H9 (cell line): ENCODE results near the gene USH2A. TPM values are rescaled to one million over a fixed set of nuclear protein-coding genes. Genes with fewer than 3 reads are reported as not detected.

Experiments used
- DNase-seq: peaks from one replicate; pipeline ENCODE4 v3.0.0-alpha.2; 2017
- H2AFZ ChIP-seq: one replicate; pipeline ENCODE4 v1.6.1; 2013; ENCODE audit warnings: mild to moderate bottlenecking, low read length, control low read depth, moderate library complexity
- H2AK5ac ChIP-seq: 2 replicates; pipeline ENCODE4 v1.6.1; 2013; ENCODE audit warnings: low read length, control low read depth, mixed read lengths; ENCODE audit not compliant: insufficient read length
- H2BK120ac ChIP-seq: one replicate; pipeline ENCODE4 v1.6.1; 2013; ENCODE audit warnings: low read depth, mild to moderate bottlenecking, low read length, control low read depth, inconsistent platforms; ENCODE audit not compliant: poor library complexity, severe bottlenecking
- H2BK12ac ChIP-seq: 2 replicates; pipeline ENCODE4 v1.6.1; 2013; ENCODE audit warnings: low read length, control low read depth, mixed read lengths, low read depth; ENCODE audit not compliant: insufficient read length
- H2BK15ac ChIP-seq: 2 replicates; pipeline ENCODE4 v1.6.1; 2013; ENCODE audit warnings: low read depth, low read length, control low read depth
- H2BK20ac ChIP-seq: one replicate; pipeline ENCODE4 v1.6.1; 2013; ENCODE audit warnings: low read depth, mild to moderate bottlenecking, low read length, control low read depth, inconsistent platforms; ENCODE audit not compliant: poor library complexity, severe bottlenecking
- H2BK5ac ChIP-seq: 2 replicates; pipeline ENCODE4 v1.6.1; 2013; ENCODE audit warnings: low read length, control low read depth, mixed read lengths; ENCODE audit not compliant: insufficient read length
- H3K14ac ChIP-seq: 2 replicates; pipeline ENCODE4 v1.6.1; 2013; ENCODE audit warnings: low read length, control low read depth; ENCODE audit not compliant: insufficient read depth
- H3K18ac ChIP-seq: 2 replicates; pipeline ENCODE4 v1.6.1; 2013; ENCODE audit warnings: low read depth, mild to moderate bottlenecking, mixed read lengths, low read length, control low read depth; ENCODE audit not compliant: insufficient read length
- H3K23ac ChIP-seq: 2 replicates; pipeline ENCODE4 v1.6.1; 2013; ENCODE audit warnings: low read length, control low read depth, mixed read lengths, low read depth; ENCODE audit not compliant: insufficient read length
- H3K23me2 ChIP-seq: 2 replicates; pipeline ENCODE4 v1.6.1; 2013; ENCODE audit warnings: low read depth, mild to moderate bottlenecking, mixed read lengths, low read length, control low read depth; ENCODE audit not compliant: insufficient read length, poor library complexity, severe bottlenecking
- H3K27ac ChIP-seq: 2 replicates; pipeline ENCODE4 v1.5.1; 2013; ENCODE audit warnings: low read length, control low read depth, mixed read lengths, low read depth; ENCODE audit not compliant: insufficient read length
- H3K27me3 ChIP-seq: 2 replicates; pipeline ENCODE4 v1.6.1; 2013; ENCODE audit warnings: low read length, control low read depth, inconsistent platforms; ENCODE audit not compliant: insufficient read depth
- H3K4ac ChIP-seq: 2 replicates; pipeline ENCODE4 v1.6.1; 2013; ENCODE audit warnings: low read depth, mild to moderate bottlenecking, control low read depth, inconsistent platforms, low read length, moderate library complexity
- H3K4me1 ChIP-seq: 2 replicates; pipeline ENCODE4 v1.6.1; 2013; ENCODE audit warnings: low read length, control low read depth, inconsistent platforms; ENCODE audit not compliant: insufficient read depth
- H3K4me2 ChIP-seq: 2 replicates; pipeline ENCODE4 v1.6.1; 2013; ENCODE audit warnings: low read length, control low read depth, mixed read lengths; ENCODE audit not compliant: insufficient read length, insufficient read depth
- H3K56ac ChIP-seq: 2 replicates; pipeline ENCODE4 v1.6.1; 2013; ENCODE audit warnings: low read depth, mild to moderate bottlenecking, mixed read lengths, low read length, control low read depth; ENCODE audit not compliant: insufficient read length
- H3K79me1 ChIP-seq: 2 replicates; pipeline ENCODE4 v1.6.1; 2013; ENCODE audit warnings: low read depth, mild to moderate bottlenecking, moderate library complexity, low read length, control low read depth, inconsistent platforms; ENCODE audit not compliant: insufficient read depth, poor library complexity, severe bottlenecking
- H3K79me2 ChIP-seq: 2 replicates; pipeline ENCODE4 v1.6.1; 2013; ENCODE audit warnings: low read length, control low read depth, inconsistent platforms; ENCODE audit not compliant: insufficient read depth
- H3K9ac ChIP-seq: 2 replicates; pipeline ENCODE4 v1.6.1; 2013; ENCODE audit warnings: low read length, control low read depth, mixed read lengths; ENCODE audit not compliant: insufficient read length; ENCODE audit errors: extremely low read depth
- H3K9me3 ChIP-seq: one replicate; pipeline ENCODE4 v1.6.1; 2013; ENCODE audit warnings: low read depth, low read length, inconsistent platforms; ENCODE audit not compliant: control insufficient read depth
- H3T11ph ChIP-seq: one replicate; pipeline ENCODE4 v1.6.1; 2013; ENCODE audit warnings: mild to moderate bottlenecking, low read length, control low read depth, inconsistent platforms
- H4K20me1 ChIP-seq: one replicate; pipeline ENCODE4 v1.6.1; 2013; ENCODE audit not compliant: control insufficient read depth, insufficient read length, insufficient read depth
- H4K5ac ChIP-seq: 2 replicates; pipeline ENCODE4 v1.6.1; 2013; ENCODE audit warnings: low read depth, mild to moderate bottlenecking, mixed read lengths, low read length, control low read depth; ENCODE audit not compliant: insufficient read length
- H4K8ac ChIP-seq: replicated peaks from 2 replicates; pipeline ENCODE4 v1.6.1; 2013; ENCODE audit warnings: low read length, control low read depth, mixed read lengths, low read depth; ENCODE audit not compliant: insufficient read length
- H4K91ac ChIP-seq: 2 replicates; pipeline ENCODE4 v1.6.1; 2013; ENCODE audit warnings: low read depth, mild to moderate bottlenecking, moderate library complexity, mixed read lengths, low read length, control low read depth; ENCODE audit not compliant: insufficient read length
- H3K27ac Mint-ChIP-seq, 3 experiments: 2 replicates in 2 of 3; 3 replicates in 1 of 3; pipeline ENCODE4 v1.8.0; 2020 to 2021; ENCODE audit warnings: mixed read lengths in 3 of 3, mild to moderate bottlenecking in 1 of 3, moderate library complexity in 1 of 3
- H3K27me3 Mint-ChIP-seq: 2 replicates; pipeline ENCODE4 v1.8.0; 2021; ENCODE audit warnings: low read depth, mild to moderate bottlenecking, moderate library complexity, mixed read lengths
- H3K36me3 Mint-ChIP-seq, 3 experiments: 2 replicates in 2 of 3; 3 replicates in 1 of 3; pipeline ENCODE4 v1.8.0; 2020 to 2021; ENCODE audit warnings: low read depth in 3 of 3, mixed read lengths in 3 of 3; ENCODE audit not compliant: insufficient read depth in 1 of 3
- H3K4me1 Mint-ChIP-seq, 2 experiments: 2 replicates each; pipeline ENCODE4 v1.8.0; 2020; ENCODE audit warnings: mixed read lengths in 2 of 2
- H3K4me3 Mint-ChIP-seq, 2 experiments: 2 replicates in 1 of 2; 3 replicates in 1 of 2; pipeline ENCODE4 v1.8.0; 2020 to 2021; ENCODE audit warnings: mild to moderate bottlenecking in 2 of 2, mixed read lengths in 2 of 2, moderate library complexity in 1 of 2
- H3K9me3 Mint-ChIP-seq, 2 experiments: 2 replicates in 1 of 2; 3 replicates in 1 of 2; pipeline ENCODE4 v1.8.0; 2020; ENCODE audit warnings: mild to moderate bottlenecking in 2 of 2, mixed read lengths in 2 of 2, moderate library complexity in 1 of 2
- WGBS: extraction: QIAGEN DNeasy Blood & Tissue Kit; methylation state at CpG from one replicate; pipeline ENCODE4 v1.1.7; 2013; ENCODE audit warnings: missing lambda C conversion rate, low lambda C conversion rate, mixed read lengths; ENCODE audit not compliant: insufficient read length; ENCODE audit errors: extremely low coverage; 5-methylcytosine and 5-hydroxymethylcytosine counted together
- total RNA-seq: library from RNA; stranded (reverse); gene quantifications from 2 replicates; pipeline ENCODE4 v1.2.1, GENCODE V29; 2021
- TF ChIP-seq, protein P1 (sequence below): fragments of 200-600 bp; sonication (generic); conservative IDR thresholded peaks from 3 replicates; pipeline ENCODE4 v1.8.0; 2021; ENCODE audit warnings: antibody characterized with exemption, mild to moderate bottlenecking

USH2A gene
- total RNA-seq, 1 experiment from 2014 or later: 0.11 TPM

DNA sequence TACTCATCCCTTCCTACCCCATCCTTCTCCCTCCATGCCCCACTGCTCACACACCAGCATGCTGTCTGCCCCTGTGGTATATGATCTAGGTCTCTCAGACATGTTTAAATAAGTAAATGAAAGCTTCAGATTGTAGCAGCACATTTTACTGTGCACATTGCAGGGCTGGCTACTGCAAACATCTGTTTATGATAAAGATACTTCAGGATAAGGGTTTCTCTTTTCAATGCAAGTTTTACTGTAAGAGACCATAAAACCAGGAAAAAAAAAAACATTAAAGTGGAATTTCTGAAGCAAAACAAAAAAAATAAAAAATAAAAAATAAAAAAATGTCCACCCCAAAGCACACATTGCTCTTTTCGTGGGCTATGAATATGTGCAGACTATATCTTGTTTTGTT lies 184.4 kb downstream of the USH2A start:
- Histone ChIP-seq H3T11ph (no peak overlapping the region), H4K8ac (no peak overlapping the region), H3K79me2 (no peaks in the 10 kb centered on the region), H3K9me3 (no peaks in the 10 kb centered on the region), H3K14ac (no peak overlapping the region), H3K9ac (no peak overlapping the region), H3K79me1 (no peaks in the 10 kb centered on the region), H3K4me1 (no peaks in the 10 kb centered on the region; the same call in 1 of the 2 replicates), H3K4ac (no peak overlapping the region), H3K27me3 (no peaks in the 10 kb centered on the region), H4K20me1 (no peaks in the 10 kb centered on the region), H3K56ac (no peak overlapping the region), H3K27ac (no peak overlapping the region), H2BK12ac (no peak overlapping the region), H3K4me2 (no peak overlapping the region), H2BK20ac (no peak overlapping the region), H4K91ac (no peak overlapping the region), H4K5ac (no peak overlapping the region), H3K23me2 (no peaks in the 10 kb centered on the region), H2BK120ac (no peak overlapping the region), H3K18ac (no peak overlapping the region), H2BK5ac (no peak overlapping the region), H3K23ac (no peak overlapping the region), H2AK5ac (no peak overlapping the region), H2AFZ (no peak overlapping the region), H2BK15ac (no peak overlapping the region)
- Mint-ChIP-seq H3K27me3 (no peaks in the 10 kb centered on the region), H3K4me3 (no peak overlapping the region), H3K4me1 (peaks cover 0 to 7% of the 10 kb centered on the region in 2 experiments; a peak in 2 of 4 replicates), H3K36me3 (no peaks in the 10 kb centered on the region), H3K9me3 (no peaks in the 10 kb centered on the region), H3K27ac (no peak overlapping the region)
- TF ChIP-seq, protein P1, sequence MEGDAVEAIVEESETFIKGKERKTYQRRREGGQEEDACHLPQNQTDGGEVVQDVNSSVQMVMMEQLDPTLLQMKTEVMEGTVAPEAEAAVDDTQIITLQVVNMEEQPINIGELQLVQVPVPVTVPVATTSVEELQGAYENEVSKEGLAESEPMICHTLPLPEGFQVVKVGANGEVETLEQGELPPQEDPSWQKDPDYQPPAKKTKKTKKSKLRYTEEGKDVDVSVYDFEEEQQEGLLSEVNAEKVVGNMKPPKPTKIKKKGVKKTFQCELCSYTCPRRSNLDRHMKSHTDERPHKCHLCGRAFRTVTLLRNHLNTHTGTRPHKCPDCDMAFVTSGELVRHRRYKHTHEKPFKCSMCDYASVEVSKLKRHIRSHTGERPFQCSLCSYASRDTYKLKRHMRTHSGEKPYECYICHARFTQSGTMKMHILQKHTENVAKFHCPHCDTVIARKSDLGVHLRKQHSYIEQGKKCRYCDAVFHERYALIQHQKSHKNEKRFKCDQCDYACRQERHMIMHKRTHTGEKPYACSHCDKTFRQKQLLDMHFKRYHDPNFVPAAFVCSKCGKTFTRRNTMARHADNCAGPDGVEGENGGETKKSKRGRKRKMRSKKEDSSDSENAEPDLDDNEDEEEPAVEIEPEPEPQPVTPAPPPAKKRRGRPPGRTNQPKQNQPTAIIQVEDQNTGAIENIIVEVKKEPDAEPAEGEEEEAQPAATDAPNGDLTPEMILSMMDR: no peak
- no peak for DNase-seq
- no CpG with 5 or more reads among the region's 1 CpG for WGBS
